AG08395 (cell line): ENCODE measurements around the gene HIVEP1.
A peak's percentile ranks its signal among the peaks of the same experiment; 100 is the strongest.

Experiments
- DNase-seq: peaks from one replicate; pipeline ENCODE4 v3.0.0; 2012; ENCODE audit warnings: mixed read lengths, low spot score

HIVEP1 gene

GRCh38 chr6:12012038-12012557 lies at the start of gene HIVEP1:
Gene HIVEP1 (plus strand): TSS chr6:12012312. CDS start chr6:12015629, 3,317 bp downstream.
- peak; percentile 6 for DNase-seq

GRCh38 chr6:11963756-11964500 lies 48.2 kb upstream of the HIVEP1 start:
- DNase-seq: no peak

- no peak for DNase-seq
Measured at GRCh38 chr6:11964729-11965335, 47.3 kb upstream of the HIVEP1 start.

GRCh38 chr6:11965499-11965898 lies 46.6 kb upstream of the HIVEP1 start:
- no peak for DNase-seq

GRCh38 chr6:11968241-11968806 lies 43.8 kb upstream of the HIVEP1 start:
- DNase-seq: no peak

GRCh38 chr6:11969092-11969491 lies 43.0 kb upstream of the HIVEP1 start:
- DNase-seq: peak; percentile 15

- DNase-seq: no peak
Measured at GRCh38 chr6:11970114-11970513, 42.0 kb upstream of the HIVEP1 start.

GRCh38 chr6:11971154-11971553 lies 41.0 kb upstream of the HIVEP1 start:
- DNase-seq: peak; percentile 87

GRCh38 chr6:11972270-11972669 lies 39.8 kb upstream of the HIVEP1 start:
- no peak for DNase-seq

- DNase-seq: peak; percentile 50
Measured at GRCh38 chr6:11972806-11973205, 39.3 kb upstream of the HIVEP1 start.

- no peak for DNase-seq
Measured at GRCh38 chr6:11973238-11973637, 38.9 kb upstream of the HIVEP1 start.

- DNase-seq: peak; percentile 23
Measured at GRCh38 chr6:11974089-11974488, 38.0 kb upstream of the HIVEP1 start.

GRCh38 chr6:11975353-11975977 lies 36.6 kb upstream of the HIVEP1 start:
- no peak for DNase-seq

- DNase-seq: no peak
Measured at GRCh38 chr6:11976489-11976888, 35.6 kb upstream of the HIVEP1 start.

- DNase-seq: no peak
Measured at GRCh38 chr6:11977193-11977592, 34.9 kb upstream of the HIVEP1 start.

- no peak for DNase-seq
Measured at GRCh38 chr6:11977738-11978137, 34.4 kb upstream of the HIVEP1 start.

- no peak for DNase-seq
Measured at GRCh38 chr6:11978169-11978987, 33.7 kb upstream of the HIVEP1 start.

- no peak for DNase-seq
Measured at GRCh38 chr6:11979866-11980265, 32.2 kb upstream of the HIVEP1 start.

- DNase-seq: no peak
Measured at GRCh38 chr6:11983306-11983705, 28.8 kb upstream of the HIVEP1 start.

- no peak for DNase-seq
Measured at GRCh38 chr6:11987386-11987785, 24.7 kb upstream of the HIVEP1 start.

- no peak for DNase-seq
Measured at GRCh38 chr6:11989386-11989785, 22.7 kb upstream of the HIVEP1 start.

- no peak for DNase-seq
Measured at GRCh38 chr6:11992086-11992485, 20.0 kb upstream of the HIVEP1 start.
